ENCODE data around the gene EDEM1. TPM values are rescaled to one million over a fixed set of nuclear protein-coding genes. Genes with fewer than 3 reads are reported as not detected.

EDEM1 gene
- total RNA-seq, 1 experiment from 2014 or later = 51.3 TPM

DNA sequence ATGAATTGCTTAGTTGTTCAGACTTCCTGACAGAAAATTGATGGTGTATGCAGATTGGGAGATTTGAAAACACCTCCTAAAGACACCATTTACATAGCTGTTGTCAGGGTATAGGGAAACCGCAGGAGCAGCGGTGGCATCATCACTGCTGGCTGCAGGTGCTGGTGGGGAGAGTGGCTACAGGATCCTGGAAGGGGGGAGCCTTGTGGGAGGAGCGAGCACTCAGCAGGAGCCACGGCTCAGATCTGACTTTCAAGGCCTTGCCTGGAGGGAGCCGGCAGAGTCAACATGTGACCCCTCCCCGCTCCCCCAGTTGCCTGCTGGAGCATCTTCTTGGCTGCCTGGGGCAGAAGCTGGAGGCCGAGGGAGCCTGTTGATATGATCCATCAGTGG, 26.1 kb downstream of the EDEM1 start:
- H3K36me3 Mint-ChIP-seq (ENCODE audit: insufficient read depth, unreplicated experiment) = peaks cover 87% of the 10 kb centered on the region
- H3K4me3 Mint-ChIP-seq (ENCODE audit: unreplicated experiment) = no peak overlapping the region
- no peak for DNase-seq
- H3K9me3 ChIP-seq = no peaks in the 10 kb centered on the region
- no peaks in the 10 kb centered on the region for H3K9me3 Mint-ChIP-seq (ENCODE audit: unreplicated experiment)
- no peaks in the 10 kb centered on the region for H3K4me1 ChIP-seq
- ChIA-PET CTCF (no interaction called here), POLR2A (no interaction called here)
- H3K4me1 Mint-ChIP-seq (ENCODE audit: low read depth, unreplicated experiment) = peaks cover 6% of the 10 kb centered on the region
- peak overlapping the region; percentile 15 for H3K27ac Mint-ChIP-seq (ENCODE audit: unreplicated experiment)
- no TSS peak for BruUV-seq (replicated peaks)
- peaks cover 4% of the 10 kb centered on the region for H3K36me3 ChIP-seq (ENCODE audit: control insufficient read depth, insufficient read depth, low read length)
- no peak overlapping the region for H3K4me3 ChIP-seq (ENCODE audit: low read depth, low read length)
- no peaks in the 10 kb centered on the region for H3K27me3 ChIP-seq (replicated peaks; ENCODE audit: control insufficient read depth, insufficient read depth, low read length)
- TF ChIP-seq, protein P1, sequence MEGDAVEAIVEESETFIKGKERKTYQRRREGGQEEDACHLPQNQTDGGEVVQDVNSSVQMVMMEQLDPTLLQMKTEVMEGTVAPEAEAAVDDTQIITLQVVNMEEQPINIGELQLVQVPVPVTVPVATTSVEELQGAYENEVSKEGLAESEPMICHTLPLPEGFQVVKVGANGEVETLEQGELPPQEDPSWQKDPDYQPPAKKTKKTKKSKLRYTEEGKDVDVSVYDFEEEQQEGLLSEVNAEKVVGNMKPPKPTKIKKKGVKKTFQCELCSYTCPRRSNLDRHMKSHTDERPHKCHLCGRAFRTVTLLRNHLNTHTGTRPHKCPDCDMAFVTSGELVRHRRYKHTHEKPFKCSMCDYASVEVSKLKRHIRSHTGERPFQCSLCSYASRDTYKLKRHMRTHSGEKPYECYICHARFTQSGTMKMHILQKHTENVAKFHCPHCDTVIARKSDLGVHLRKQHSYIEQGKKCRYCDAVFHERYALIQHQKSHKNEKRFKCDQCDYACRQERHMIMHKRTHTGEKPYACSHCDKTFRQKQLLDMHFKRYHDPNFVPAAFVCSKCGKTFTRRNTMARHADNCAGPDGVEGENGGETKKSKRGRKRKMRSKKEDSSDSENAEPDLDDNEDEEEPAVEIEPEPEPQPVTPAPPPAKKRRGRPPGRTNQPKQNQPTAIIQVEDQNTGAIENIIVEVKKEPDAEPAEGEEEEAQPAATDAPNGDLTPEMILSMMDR (IDR thresholded peaks at IDR 0.05; ENCODE audit: insufficient read depth in 1 of 2, low read depth in 1 of 2, low read length in 1 of 2, severe bottlenecking in 1 of 2, unreplicated experiment in 1 of 2) = no peak
- intact Hi-C loops (cut with micrococcal nuclease; ENCODE audit: unreplicated experiment) = no loop called here
- no peaks in the 10 kb centered on the region for H3K27me3 Mint-ChIP-seq (ENCODE audit: insufficient read depth, unreplicated experiment)

DNA sequence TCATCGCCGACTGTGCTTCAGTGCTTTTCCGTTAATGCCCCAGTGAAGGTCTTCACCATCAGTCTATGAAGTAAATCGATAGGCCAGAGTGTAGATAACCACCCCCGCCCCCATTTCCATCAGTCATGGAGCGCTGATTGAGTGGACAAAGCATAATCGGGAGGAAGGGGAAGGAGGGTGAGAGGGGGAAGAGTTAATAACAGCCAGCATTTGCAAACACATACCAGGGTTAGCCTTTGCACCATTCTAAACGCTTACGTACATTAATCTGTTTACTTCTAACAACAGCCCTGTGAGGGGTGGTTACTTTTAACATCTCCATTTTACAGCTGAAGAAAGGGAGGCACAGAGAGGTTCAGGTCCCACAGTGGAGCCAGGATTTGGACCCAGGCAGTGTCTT, 26.8 kb downstream of the EDEM1 start:
- H3K36me3 Mint-ChIP-seq (ENCODE audit: insufficient read depth, unreplicated experiment) = peaks cover 84% of the 10 kb centered on the region
- no peaks in the 10 kb centered on the region for H3K4me1 ChIP-seq
- ChIA-PET CTCF (no interaction called here), POLR2A (no interaction called here)
- H3K27me3 Mint-ChIP-seq (ENCODE audit: insufficient read depth, unreplicated experiment) = no peaks in the 10 kb centered on the region
- H3K4me3 ChIP-seq (ENCODE audit: low read depth, low read length) = no peak overlapping the region
- H3K27me3 ChIP-seq (replicated peaks; ENCODE audit: control insufficient read depth, insufficient read depth, low read length) = no peaks in the 10 kb centered on the region
- DNase-seq = no peak
- H3K4me3 Mint-ChIP-seq (ENCODE audit: unreplicated experiment) = no peak overlapping the region
- H3K27ac Mint-ChIP-seq (ENCODE audit: unreplicated experiment) = peak overlapping the region; percentile 15
- H3K9me3 ChIP-seq = no peaks in the 10 kb centered on the region
- TF ChIP-seq, protein P1 (IDR thresholded peaks at IDR 0.05; ENCODE audit: insufficient read depth in 1 of 2, low read depth in 1 of 2, low read length in 1 of 2, severe bottlenecking in 1 of 2, unreplicated experiment in 1 of 2) = no peak
- peaks cover 6% of the 10 kb centered on the region for H3K4me1 Mint-ChIP-seq (ENCODE audit: low read depth, unreplicated experiment)
- no peaks in the 10 kb centered on the region for H3K9me3 Mint-ChIP-seq (ENCODE audit: unreplicated experiment)
- BruUV-seq (replicated peaks) = no TSS peak
- peaks cover 4% of the 10 kb centered on the region for H3K36me3 ChIP-seq (ENCODE audit: control insufficient read depth, insufficient read depth, low read length)
- intact Hi-C loops (cut with micrococcal nuclease; ENCODE audit: unreplicated experiment) = no loop called here

DNA sequence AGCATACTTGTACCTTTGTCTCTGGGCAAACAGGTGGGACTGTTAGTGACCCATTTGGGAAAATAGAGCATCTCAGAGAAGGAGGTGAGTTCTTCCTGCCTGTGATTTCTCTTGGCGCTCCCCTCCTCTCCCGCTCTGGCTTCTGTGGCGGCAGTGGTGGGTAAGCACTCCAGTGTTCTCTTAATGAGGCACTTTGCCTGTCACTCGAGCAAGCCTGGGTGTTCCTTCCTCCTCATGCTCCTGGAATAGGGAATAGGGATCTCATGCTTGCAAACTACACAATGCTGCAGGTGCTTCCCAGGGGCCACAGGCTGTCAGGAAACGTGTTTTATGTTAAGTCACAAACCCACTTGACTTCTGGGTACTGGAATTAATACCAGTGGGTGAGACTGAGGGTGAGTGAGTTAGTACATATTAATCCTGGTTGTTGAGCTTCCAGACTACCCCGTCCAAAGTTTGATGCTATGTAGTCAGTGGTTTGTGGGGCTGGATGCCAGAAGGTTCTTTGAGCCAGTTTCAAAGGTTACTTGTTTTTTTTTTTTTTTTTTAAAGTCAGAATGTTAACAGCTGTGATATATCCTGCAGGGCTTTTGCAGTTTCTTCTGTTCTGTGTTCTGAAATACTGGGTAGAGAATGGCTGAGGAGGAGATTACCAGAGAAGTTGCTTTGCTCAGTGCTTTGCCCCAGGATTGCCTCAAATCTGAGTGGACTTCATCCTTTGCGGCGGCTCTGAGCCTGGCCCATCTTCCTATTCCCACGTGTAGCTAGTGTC, 30.5 kb downstream of the EDEM1 start:
- Mint-ChIP-seq H3K27me3 (ENCODE audit: insufficient read depth, unreplicated experiment) (no peaks in the 10 kb centered on the region), H3K27ac (ENCODE audit: unreplicated experiment) (peak overlapping the region; percentile 22)
- CTCF ChIA-PET = no interaction called here

More for the DNA sequence above, 30.5 kb downstream of the EDEM1 start:
- no peaks in the 10 kb centered on the region for H3K9me3 Mint-ChIP-seq (ENCODE audit: unreplicated experiment)
- no peak for DNase-seq
- no peaks in the 10 kb centered on the region for H3K9me3 ChIP-seq
- H3K36me3 Mint-ChIP-seq (ENCODE audit: insufficient read depth, unreplicated experiment) = peaks cover 55% of the 10 kb centered on the region
- no peak overlapping the region for H3K4me3 Mint-ChIP-seq (ENCODE audit: unreplicated experiment)
- TF ChIP-seq, protein P1 (IDR thresholded peaks at IDR 0.05; ENCODE audit: insufficient read depth in 1 of 2, low read depth in 1 of 2, low read length in 1 of 2, severe bottlenecking in 1 of 2, unreplicated experiment in 1 of 2) = no peak
- intact Hi-C loops (cut with micrococcal nuclease; ENCODE audit: unreplicated experiment) = no loop called here
- peaks cover 2% of the 10 kb centered on the region for H3K36me3 ChIP-seq (ENCODE audit: control insufficient read depth, insufficient read depth, low read length)
- POLR2A ChIA-PET = no interaction called here
- H3K4me1 Mint-ChIP-seq (ENCODE audit: low read depth, unreplicated experiment) = peaks cover 6% of the 10 kb centered on the region
- no TSS peak for BruUV-seq (replicated peaks)
- H3K4me1 ChIP-seq = no peaks in the 10 kb centered on the region
- H3K27me3 ChIP-seq (replicated peaks; ENCODE audit: control insufficient read depth, insufficient read depth, low read length) = no peaks in the 10 kb centered on the region
- no peak overlapping the region for H3K4me3 ChIP-seq (ENCODE audit: low read depth, low read length)

Data from Caco-2 (cell line).